ENCODE results near the gene MAN2B2.

Gene MAN2B2

DNA sequence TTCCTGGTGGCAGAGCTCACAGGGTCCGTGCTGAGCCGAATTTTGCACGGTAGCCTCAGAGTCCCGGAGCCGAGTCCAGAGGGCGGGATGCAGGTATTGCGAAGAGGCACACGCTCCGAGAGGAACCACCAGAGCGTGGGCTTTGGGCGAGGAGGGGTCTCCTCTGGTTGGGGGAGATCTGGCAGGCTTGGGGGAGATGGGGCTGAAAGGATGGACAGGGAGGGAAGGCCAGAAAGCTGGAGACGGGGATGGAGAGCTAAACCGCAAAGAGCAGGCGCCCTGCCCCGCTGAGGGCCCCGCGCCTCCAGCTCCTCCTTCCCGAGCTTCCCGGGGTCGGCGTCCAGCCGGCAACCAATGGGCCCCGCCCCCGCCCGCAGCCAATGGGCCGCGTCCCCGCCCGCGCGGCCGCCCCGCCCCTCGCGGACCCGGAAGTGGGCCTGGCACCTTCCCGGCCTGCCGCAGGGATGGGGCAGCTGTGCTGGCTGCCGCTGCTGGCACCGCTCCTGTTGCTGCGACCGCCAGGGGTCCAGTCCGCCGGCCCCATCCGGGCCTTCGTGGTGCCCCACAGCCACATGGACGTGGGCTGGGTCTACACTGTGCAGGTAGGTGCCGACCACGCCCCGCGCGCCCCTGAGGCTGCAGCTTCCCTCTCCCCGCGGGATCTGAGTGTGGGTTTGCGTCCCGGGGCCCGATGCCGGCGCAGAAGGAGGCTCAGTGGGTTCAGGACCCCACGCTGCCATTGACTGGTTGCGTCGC, at the start of gene MAN2B2:
TSS of gene MAN2B2 (plus strand) at position 443 of the 756 bp plus-strand sequence. CDS start at position 465, 22 bp downstream.
- peak; percentile 79 for DNase-seq (ENCODE audit: low spot score)

DNA sequence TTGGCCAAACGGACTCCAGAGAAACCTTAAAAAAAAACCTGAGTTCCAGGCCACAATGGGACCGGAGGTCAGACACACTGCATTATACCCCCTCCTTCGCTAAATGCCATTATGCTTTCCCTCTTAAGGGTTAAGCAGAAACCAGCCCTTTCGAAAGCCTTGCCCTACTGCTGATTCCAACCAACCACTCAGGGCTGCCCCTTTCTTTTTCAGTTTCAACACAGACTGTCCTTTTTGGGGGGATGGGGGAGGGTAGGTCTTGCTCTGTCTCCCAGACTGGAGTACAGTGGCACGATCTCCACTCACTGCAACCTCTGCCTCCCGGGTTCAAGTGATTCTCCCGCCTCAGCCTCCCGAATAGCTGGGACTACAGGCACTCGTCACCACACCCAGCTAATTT, 49.5 kb upstream of the MAN2B2 start:
- DNase-seq (ENCODE audit: low spot score): no peak

DNA sequence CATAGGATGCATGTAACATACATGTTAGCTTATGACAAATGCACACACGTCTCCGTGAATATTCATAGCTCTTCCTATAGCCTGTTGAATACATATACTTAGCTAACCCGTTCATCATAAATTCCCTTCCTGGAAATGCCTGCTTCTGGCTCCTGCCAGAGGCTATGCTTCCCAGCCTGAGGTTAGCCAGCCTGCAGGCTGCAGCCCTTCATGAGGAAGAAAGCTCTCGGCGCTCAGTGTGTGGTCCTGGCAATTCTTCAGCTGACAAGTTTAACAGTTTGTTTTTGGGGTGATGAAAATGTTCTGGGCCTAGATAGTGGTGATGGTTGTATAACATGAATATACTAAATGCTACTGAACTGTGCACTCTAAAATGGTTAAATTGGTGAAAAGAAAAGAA, 48.8 kb upstream of the MAN2B2 start:
- DNase-seq (ENCODE audit: low spot score): no peak

DNA sequence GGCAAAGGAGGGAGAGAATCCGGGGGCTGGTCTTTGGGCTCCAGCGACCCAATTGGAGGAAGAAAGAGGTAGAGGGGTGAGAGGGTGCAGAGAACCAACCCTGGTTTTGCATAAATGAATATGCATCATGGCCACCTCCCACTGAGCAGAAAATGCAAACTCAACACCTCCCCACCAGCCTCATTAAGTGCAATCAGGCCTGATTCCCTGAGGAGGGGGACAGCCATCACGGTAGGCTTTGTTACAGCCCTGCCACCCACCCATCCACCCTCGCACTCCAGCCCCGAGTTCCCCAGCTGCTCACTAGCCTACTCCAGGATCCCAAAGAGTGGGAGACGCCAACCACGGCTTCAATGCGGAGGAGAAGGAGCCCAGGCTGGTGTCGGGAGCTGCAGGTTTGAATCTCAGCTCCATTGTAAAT, 48.3 kb upstream of the MAN2B2 start:
- DNase-seq (ENCODE audit: low spot score): no peak

DNA sequence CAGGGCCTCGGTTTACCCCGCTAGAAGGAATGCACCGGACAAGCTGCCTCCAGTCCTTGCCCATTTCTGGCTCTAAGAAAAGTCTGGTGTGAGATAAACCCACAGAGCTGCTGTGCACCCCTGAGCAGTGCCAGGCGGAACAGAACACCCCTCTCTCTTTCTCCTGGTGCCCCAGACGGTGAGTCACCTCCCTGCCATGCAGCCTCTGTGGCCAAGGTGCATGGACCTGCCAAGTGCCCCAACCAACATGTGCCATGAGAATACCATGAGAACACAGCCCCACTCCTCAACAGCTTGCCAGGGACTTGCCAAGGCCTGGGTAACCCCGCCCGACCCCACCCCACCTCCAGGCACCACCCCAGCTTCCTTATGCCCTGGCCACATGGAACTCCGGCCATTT, 47.7 kb upstream of the MAN2B2 start:
- no peak for DNase-seq (ENCODE audit: low spot score)

DNA sequence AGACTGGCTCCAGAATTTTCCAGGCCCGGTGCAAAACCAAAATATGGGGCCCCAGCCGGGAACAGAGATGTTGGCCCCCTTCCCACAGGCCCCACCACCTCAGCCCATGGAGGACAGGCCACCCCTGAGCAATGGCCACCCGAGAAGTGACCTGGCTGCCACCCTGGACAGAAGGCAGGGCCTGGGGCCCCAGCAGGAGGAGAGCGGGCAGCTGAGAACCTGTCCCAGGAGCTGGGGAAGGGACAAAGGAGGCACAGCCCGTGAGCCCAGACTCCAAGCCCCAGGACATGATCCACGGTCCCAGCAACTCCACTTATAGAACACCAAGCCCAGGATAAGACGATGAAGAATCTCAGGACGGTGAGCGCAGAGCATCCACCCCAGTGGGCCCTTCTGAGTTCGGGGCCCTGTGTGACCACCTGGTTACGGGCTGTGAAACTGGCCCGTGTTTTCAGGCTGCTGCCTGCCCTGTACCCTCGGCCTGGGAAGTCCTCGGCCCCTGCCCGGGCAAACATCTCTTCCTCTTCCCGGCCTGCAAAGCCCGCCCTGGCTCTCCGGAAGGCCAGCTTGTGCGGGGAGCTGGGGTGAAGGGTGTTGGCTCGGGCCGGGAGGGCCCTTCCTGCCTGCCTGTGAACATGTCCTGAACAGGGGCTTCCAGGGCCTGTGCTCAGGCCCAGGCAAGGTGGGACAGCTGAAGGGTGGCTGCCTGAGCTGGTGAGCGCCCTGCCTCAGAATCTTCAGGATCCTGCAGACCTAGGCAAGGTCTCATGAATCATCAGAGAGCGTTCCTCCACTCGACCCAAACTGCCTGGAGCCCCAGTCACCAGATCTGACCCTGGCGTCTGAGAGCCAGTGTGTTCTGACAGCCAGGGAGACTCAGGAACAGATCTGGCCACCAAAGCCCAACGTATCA, 47.0 kb upstream of the MAN2B2 start:
- no peak for DNase-seq (ENCODE audit: low spot score)

DNA sequence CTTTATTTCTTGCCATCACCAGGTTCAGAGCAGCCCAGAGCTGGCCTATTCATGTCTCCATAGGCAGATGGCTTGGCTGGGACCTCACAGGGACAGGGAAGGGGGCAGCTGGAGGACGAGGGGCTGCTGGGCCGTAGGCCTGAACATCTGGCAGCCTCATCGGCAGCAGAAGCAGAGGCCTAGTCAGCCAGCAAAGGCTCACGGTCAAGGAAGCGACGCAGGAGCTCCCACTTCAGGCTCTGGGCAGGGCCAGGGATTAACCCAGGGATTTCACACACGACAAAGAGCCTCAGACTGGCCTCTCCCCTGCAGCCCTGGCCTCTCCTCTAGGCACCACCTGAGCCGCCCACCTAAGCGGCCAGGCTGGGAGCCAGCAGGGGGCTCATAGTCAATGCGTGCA, 46.0 kb upstream of the MAN2B2 start:
- no peak for DNase-seq (ENCODE audit: low spot score)

DNA sequence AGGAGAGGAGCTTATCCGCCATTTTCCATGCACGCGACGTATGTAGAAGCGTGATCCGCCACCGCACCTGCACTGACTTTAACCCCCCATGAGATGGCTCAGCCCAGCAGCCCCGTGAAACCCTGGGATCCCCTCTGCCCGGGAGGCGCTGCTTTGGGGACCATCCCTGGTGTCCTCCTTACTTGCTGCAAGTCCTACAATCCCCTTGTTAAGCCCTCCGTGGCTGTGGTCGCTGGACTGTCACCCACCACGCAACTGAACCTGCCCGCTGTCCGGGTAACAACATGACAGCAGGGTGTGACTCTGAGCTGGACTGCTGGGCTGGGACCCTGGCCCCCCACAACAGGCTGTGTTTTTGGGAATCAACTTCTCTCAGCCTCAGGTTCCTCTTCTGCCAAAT, 44.7 kb upstream of the MAN2B2 start:
- DNase-seq (ENCODE audit: low spot score): no peak

DNA sequence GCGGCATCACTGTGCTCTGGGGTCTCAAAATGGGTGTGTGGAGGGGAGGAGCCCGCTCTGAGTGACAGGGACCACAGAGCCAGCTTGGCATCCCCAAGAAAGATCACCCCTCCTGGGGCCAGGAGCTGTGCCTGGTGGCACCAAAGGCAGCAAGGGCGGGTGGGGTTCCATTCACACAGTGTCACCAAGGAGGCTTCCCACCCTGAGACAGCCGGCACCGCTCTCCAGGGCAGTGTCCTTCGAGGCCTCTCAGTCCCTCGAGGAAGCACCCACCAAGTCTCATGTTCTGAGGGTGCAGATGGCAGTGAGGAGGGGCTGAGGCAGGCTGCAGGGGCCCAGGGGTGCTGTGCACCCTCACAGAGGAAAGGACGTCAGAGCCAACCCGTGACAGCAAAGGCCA, 44.0 kb upstream of the MAN2B2 start:
- no peak for DNase-seq (ENCODE audit: low spot score)

DNA sequence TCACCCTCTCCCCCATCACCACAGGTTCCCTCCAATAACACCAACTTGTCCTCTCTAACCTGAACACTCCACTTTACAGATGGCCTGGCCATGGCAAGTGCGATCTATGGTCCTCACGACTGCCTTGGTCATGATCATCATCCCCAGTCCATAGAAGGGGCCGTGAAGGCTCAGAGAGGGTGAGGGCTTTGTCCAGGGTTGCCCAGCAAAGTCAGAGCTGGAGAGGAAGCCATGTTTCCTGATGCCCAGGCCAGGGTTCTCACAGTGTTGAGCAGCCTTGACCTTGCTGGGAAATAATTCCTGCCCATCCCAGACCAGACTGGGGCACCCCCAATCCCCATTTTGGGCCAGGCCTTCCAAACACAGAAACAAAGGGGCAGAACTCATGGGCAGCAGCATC, 42.9 kb upstream of the MAN2B2 start:
- no peak for DNase-seq (ENCODE audit: low spot score)

DNA sequence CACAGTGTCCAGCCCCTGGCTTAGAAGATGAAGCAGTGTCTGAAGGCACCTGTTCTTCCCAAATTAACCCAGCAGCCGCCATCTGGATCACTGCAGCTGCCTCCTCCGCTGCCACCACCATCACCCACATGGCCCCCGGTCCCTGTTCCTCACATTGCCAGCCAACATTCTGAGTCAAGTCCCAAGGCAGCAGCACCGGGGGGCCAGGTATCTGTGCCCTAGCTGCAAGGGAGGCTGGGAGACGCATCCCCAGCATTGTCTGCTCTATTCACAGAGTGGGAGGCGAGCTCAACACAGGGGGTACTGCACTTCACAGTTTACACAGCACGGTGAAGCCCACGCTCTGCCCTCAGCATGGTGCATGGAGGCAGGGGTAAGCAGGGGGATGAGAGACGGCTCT, 42.3 kb upstream of the MAN2B2 start:
- DNase-seq (ENCODE audit: low spot score): no peak

DNA sequence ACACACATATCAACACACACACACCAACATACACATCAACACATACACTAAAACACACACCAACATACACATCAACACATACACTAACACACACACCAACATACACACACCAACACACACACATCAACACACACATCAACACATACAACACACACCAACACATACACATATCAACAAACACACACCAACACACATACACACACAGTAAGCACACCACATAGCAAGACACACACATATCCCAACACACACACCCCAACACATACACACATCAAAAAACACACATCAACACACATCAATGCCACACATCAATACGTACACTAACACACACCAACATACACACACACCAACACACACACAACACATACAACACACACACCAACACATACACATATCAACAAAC, 40.9 kb upstream of the MAN2B2 start:
- no peak for DNase-seq (ENCODE audit: low spot score)

DNA sequence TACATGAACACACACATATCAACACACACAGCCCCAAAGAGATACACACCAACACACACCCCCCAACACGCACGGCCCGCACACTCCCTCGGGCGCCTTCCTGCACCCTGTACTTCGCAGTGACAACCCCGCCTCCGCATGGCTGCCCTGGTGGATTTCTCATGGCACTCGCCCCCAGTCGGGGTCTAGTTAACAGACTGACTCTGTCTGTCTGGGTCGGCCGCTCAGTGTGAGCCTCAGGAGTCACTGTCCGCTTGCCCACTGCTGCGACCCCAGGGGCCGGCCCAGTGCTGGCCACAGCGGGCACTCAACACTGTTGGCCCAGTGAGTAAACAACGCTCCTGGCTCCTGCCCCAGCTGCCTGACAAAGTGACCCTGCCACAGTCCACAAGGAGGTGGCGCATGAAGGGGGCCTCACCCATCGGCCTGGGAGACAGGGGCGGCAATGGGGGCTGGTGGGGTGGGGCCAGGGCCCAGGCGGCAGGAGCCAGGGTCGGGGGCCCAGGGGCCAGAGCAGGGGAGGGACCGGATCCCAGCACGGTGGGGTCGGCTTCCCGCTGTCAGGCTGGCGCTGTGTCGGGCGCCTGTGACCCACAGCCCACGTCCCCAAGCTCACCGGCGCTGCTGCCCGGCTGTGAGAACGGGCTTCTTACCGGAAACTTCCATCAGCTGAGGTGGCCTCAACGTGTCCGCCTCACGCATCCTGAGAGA, 40.2 kb upstream of the MAN2B2 start:
- no peak for DNase-seq (ENCODE audit: low spot score)

DNA sequence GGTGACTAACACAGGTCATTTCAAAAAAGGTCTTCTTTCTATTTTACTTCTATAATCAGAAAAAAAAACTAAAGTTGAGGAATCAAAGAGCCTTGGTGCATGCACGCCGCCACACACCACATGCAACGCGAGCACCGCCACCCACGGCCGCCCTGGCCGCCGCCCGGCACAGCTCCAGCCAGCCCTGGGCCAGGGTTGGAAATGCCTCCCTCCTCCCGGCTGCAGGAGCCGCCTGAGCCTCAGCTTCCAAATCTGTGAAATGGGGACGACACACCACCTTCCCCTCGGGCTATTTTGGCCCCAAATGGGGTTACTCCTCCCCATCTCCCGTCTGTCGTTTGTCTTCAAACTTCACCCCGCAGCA, 39.7 kb upstream of the MAN2B2 start:
- no peak for DNase-seq (ENCODE audit: low spot score)

DNA sequence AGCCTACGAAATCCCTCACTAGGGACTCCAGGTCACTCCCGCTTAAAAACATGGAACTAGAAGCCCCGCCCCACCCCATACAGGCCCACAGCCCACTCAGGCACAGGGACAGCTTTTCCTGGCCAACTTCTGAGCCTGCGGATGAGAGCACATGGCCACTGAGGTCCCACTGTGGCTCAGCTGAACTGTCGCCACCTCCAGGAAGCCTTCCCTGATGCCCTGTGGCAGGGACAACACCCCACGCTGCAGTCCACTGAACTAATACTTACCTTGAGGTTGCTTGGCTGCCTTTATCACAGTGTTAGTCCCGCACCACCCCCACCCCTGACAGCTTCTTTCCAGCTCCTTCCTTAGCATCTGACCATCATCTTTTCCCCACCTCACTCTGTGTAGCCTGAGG, 39.3 kb upstream of the MAN2B2 start:
- no peak for DNase-seq (ENCODE audit: low spot score)

DNA sequence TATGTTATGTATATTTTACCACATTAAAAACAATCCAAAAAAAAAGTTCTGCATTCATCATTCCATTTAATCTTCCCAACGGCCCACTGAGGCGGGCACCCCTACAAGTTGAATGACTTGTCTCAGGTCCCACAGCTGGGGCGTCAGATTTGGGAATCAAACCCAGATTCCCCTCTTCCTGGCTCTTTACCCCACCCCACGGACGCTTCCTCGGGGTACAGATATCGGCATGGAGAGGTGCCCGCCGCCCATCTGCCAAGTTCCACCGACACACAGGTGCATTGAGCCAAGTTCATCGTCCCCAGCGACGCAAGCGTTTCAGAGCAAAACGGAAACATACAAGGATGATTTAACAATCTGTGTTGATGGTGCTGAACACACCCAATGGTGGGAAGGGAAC, 36.9 kb upstream of the MAN2B2 start:
- DNase-seq (ENCODE audit: low spot score): no peak

DNA sequence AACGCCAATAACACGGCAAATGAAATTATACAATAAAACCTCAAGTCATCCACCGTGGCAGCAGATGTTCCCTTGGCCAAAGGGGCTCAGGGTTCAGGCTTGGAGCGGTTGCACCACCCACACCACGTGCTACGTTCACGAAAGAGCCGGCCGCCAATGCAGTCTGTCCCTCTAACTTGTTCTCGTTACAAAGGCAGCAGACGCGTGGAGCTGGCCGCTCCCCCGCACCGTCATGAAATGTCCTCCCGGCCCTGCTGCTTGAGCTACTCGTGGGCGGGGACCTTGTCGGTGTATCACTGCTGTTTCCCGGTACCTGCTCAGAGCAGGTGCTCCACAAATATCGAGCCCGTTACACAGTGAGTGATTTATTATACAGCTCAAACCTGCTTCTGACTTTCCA, 36.4 kb upstream of the MAN2B2 start:
- DNase-seq (ENCODE audit: low spot score): no peak

DNA sequence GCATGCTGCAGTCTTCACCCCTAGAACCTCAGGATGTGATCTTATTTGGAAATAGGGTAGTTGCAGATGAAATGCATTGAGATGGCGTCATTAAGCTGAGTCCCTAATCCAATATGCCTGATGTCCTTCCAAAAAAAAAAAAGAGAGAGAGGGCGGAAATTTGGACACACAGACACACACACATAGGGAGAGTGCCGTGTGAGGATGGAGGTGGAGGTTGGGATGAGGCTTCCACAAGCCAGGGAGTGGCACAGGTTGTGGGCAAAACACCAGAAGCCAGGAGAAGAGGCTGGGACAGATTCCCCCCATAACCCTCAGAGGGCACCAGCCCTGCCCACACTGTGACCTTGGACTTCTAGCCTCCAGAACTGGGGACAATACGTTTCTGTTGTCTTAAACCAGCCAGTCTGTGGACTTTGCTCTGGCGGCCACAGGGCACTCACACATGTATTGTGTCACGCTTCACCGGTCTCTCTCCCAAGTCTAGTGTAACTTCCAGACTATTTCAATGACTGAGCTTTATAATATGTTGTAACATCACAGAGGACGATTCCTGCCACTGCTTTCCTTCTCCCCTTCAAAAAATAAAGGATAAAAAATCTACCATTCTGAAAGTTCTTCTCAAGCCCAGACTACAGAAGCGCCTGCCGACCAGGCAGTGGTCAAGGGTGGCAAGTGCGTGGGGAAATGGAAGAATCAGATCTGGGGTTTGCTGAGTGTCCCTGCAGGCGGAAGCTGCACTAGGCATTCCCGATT, 35.8 kb upstream of the MAN2B2 start:
- no peak for DNase-seq (ENCODE audit: low spot score)

DNA sequence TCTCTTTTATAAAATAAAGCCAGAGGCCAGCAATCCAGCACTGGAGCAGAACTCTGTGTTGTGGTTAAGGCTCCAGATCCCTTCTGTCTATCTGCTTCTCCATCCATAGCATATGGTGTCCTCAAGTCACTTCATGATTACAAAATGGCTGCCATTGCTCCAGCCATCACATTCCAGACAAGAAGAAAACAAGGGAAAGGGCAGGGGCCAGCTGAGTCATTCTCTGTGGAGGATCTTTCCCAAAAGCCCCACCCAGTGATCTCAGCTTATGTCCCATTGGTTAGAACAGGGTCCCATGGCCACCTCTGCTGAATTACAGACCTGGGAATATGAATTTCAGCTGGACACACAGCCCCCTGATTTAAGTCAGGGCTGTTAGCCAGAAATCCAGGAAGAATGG, 34.1 kb upstream of the MAN2B2 start:
- DNase-seq (ENCODE audit: low spot score): no peak

DNA sequence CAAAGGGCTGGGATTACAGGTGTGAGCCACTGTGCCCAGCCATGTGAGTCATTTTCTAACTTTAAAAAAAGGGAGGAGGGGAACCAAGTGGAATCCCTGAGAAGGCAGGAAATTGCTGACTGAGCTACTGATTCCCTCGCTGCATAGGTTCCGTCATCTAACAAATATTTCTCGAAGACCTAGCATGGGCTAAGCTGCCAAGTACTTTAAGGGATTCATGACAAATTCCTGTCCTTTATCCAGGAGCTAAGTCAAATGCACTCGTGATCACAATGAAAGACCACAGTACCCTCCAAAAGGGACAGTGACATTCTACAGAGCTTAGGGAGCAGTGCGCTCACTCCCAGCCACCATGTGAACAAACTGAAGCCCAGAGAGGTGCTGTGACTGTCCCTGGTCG, 33.2 kb upstream of the MAN2B2 start:
- DNase-seq (ENCODE audit: low spot score): no peak

DNA sequence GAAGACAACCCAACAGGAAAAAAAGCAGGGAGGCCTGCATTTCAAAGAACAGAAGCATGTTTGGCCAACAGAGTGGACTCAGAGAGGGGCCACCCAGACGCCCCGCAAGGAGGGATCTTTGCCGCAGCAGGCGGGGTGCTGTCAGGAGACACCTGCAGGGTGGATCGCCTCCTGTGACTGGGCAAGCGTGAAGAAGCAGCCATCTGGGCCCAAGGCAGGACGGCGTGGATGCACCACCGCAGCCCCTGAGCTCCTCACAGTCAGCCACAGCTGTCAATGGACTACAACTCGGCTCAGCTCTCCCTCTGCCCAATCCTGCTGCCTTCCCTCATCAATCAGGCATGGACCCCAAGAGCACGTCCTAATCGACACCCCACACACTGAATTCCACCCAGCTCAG, 32.0 kb upstream of the MAN2B2 start:
- no peak for DNase-seq (ENCODE audit: low spot score)

DNA sequence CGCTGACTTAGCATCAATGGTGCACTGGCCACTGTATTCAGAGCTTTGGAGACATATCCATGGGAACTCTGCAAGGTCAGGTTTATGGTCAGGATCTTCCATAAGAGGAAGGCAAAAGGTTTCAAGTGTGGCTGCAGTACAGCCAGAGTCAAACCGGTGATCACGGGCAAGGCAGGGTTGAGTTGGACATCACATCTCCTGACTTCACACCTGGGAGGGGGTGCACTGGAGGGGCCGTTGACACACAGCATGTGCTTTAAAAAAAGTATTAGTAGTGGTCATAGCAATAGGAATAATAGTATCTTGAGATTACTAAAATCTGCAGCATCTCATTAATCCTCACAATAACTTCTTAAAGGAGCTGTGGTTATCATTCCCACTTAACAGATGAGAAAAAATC, 28.9 kb upstream of the MAN2B2 start:
- DNase-seq (ENCODE audit: low spot score): no peak

Measured in hematopoietic multipotent progenitor cell treated with erythropoietin and hydrocortisone succinate and interleukin-3 and kit ligand, for 15 days (in vitro differentiated cells).